SIG-M5 treated with dmso at 0.1 percent for 504 hours (cell line): ENCODE data around the gene SOWAHD.
"Not testable (repeated sequence)": the region's sequence is repeated elsewhere in the genome, so short reads cannot be mapped to it uniquely, and the experiment has no call there.

Source experiments
- DNase-seq: peaks from one replicate; lab custom pipeline; 2025; ENCODE audit not compliant: unreplicated experiment; lab: John Stamatoyannopoulos, UW

Gene SOWAHD

GRCh38 chrX:119757979-119758730, at the start of gene SOWAHD:
Gene SOWAHD, plus strand, starts transcription at chrX:119758588. Its CDS starts 80 bp downstream, at chrX:119758668.
- DNase-seq, result peak; percentile 58

GRCh38 chrX:119708936-119709335, 49.5 kb upstream of the SOWAHD start:
- no peak for DNase-seq

GRCh38 chrX:119709630-119710029, 48.8 kb upstream of the SOWAHD start:
- DNase-seq, result no peak

- DNase-seq, result no peak
Measured at GRCh38 chrX:119721487-119721886, 36.9 kb upstream of the SOWAHD start.

GRCh38 chrX:119721926-119722325, 36.5 kb upstream of the SOWAHD start:
- no peak for DNase-seq

GRCh38 chrX:119726900-119727555, 31.4 kb upstream of the SOWAHD start:
- peak; percentile 17 for DNase-seq

GRCh38 chrX:119728487-119728886, 29.9 kb upstream of the SOWAHD start:
- peak; percentile 10 for DNase-seq

GRCh38 chrX:119729408-119730201, 28.8 kb upstream of the SOWAHD start:
- DNase-seq, result peak; percentile 73

- DNase-seq, result no peak
Measured at GRCh38 chrX:119734897-119735339, 23.5 kb upstream of the SOWAHD start.

GRCh38 chrX:119735467-119735866, 22.9 kb upstream of the SOWAHD start:
- no peak for DNase-seq

- no peak for DNase-seq
Measured at GRCh38 chrX:119736206-119736764, 22.1 kb upstream of the SOWAHD start.

GRCh38 chrX:119738742-119739141, 19.6 kb upstream of the SOWAHD start:
- no peak for DNase-seq

GRCh38 chrX:119745283-119745848, 13.0 kb upstream of the SOWAHD start:
- no peak for DNase-seq

- not testable (repeated sequence) for DNase-seq
Measured at GRCh38 chrX:119750131-119750530, 8.3 kb upstream of the SOWAHD start.

GRCh38 chrX:119750751-119751150, 7.6 kb upstream of the SOWAHD start:
- DNase-seq, result not testable (repeated sequence)

GRCh38 chrX:119753001-119753400, 5.4 kb upstream of the SOWAHD start:
- no peak for DNase-seq

GRCh38 chrX:119753639-119754257, 4.6 kb upstream of the SOWAHD start:
- peak; percentile 71 for DNase-seq

- peak; percentile 66 for DNase-seq
Measured at GRCh38 chrX:119755981-119756533, 2.3 kb upstream of the SOWAHD start.

GRCh38 chrX:119756926-119757635, 1.3 kb upstream of the SOWAHD start:
- DNase-seq, result no peak

- DNase-seq, result no peak
Measured at GRCh38 chrX:119757646-119757978, 776 bp upstream of the SOWAHD start.
